ENCODE data around the gene RGS7BP.

The RGS7BP gene

GRCh38 chr5:64509828-64510227 is 4.0 kb downstream of the RGS7BP start:
- Histone ChIP-seq H3K36me3 (ENCODE audit: insufficient read depth, low read length) (no peaks in the 10 kb centered on the region), H3K79me2 (ENCODE audit: control insufficient read depth, insufficient read depth, low read length, unreplicated experiment) (no peaks in the 10 kb centered on the region), H3K4me1 (ENCODE audit: control insufficient read depth, insufficient read depth, low read length, unreplicated experiment) (no peaks in the 10 kb centered on the region), H3K4me3 (ENCODE audit: low read depth, low read length) (no peak overlapping the region), H3K27me3 (ENCODE audit: insufficient read depth, low read length) (peaks cover 85% of the 10 kb centered on the region), H3K27ac (ENCODE audit: low read depth, low read length) (no peak overlapping the region), H2AFZ (ENCODE audit: low read length, unreplicated experiment) (no peak overlapping the region)

DNA sequence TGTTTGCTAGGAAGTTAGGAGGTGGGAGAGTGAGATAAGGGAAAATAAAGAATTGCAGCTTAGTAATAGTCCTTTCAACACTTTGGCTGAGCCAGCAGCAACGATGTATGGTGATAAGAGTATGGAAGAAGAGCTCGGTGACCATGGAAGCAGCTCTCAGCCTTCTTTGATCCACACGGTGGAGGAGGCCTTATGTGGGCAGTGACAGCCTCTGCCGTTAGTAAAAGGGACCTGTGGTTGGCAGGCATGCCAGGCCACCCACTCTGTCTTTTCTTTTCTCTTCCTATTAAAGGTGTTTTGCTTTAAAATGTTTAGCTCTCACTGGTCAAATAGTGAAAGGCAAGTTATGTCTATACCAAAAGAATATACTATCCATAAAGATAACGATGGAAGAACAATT is 7.7 kb downstream of the RGS7BP start:
- Histone ChIP-seq H3K4me3 (ENCODE audit: low read depth, low read length) (no peak overlapping the region), H2AFZ (ENCODE audit: low read length, unreplicated experiment) (no peak overlapping the region), H3K27me3 (ENCODE audit: insufficient read depth, low read length) (peaks cover 49% of the 10 kb centered on the region), H3K4me1 (ENCODE audit: control insufficient read depth, insufficient read depth, low read length, unreplicated experiment) (no peaks in the 10 kb centered on the region), H3K27ac (ENCODE audit: low read depth, low read length) (no peak overlapping the region), H3K36me3 (ENCODE audit: insufficient read depth, low read length) (no peaks in the 10 kb centered on the region), H3K79me2 (ENCODE audit: control insufficient read depth, insufficient read depth, low read length, unreplicated experiment) (no peaks in the 10 kb centered on the region)

- Histone ChIP-seq H3K27ac (ENCODE audit: low read depth, low read length) (no peak overlapping the region), H3K36me3 (ENCODE audit: insufficient read depth, low read length) (no peaks in the 10 kb centered on the region)
Measured at GRCh38 chr5:64514612-64515011, 8.8 kb downstream of the RGS7BP start.

GRCh38 chr5:64516216-64516615 is 10.4 kb downstream of the RGS7BP start:
- H3K27ac ChIP-seq (ENCODE audit: low read depth, low read length), result no peak overlapping the region
- H3K79me2 ChIP-seq (ENCODE audit: control insufficient read depth, insufficient read depth, low read length, unreplicated experiment), result no peaks in the 10 kb centered on the region
- H3K36me3 ChIP-seq (ENCODE audit: insufficient read depth, low read length), result no peaks in the 10 kb centered on the region
- H3K4me3 ChIP-seq (ENCODE audit: low read depth, low read length), result no peak overlapping the region
- no peak overlapping the region for H2AFZ ChIP-seq (ENCODE audit: low read length, unreplicated experiment)
- H3K27me3 ChIP-seq (ENCODE audit: insufficient read depth, low read length), result peaks cover 23% of the 10 kb centered on the region; the same call in 1 of the 2 replicates
- no peaks in the 10 kb centered on the region for H3K4me1 ChIP-seq (ENCODE audit: control insufficient read depth, insufficient read depth, low read length, unreplicated experiment)

More at GRCh38 chr5:64514612-64515011, 8.8 kb downstream of the RGS7BP start:
- Histone ChIP-seq H3K27me3 (ENCODE audit: insufficient read depth, low read length) (peaks cover 37% of the 10 kb centered on the region), H2AFZ (ENCODE audit: low read length, unreplicated experiment) (no peak overlapping the region), H3K79me2 (ENCODE audit: control insufficient read depth, insufficient read depth, low read length, unreplicated experiment) (no peaks in the 10 kb centered on the region), H3K4me1 (ENCODE audit: control insufficient read depth, insufficient read depth, low read length, unreplicated experiment) (no peaks in the 10 kb centered on the region), H3K4me3 (ENCODE audit: low read depth, low read length) (no peak overlapping the region)

- H3K4me3 ChIP-seq (ENCODE audit: low read depth, low read length), result no peak overlapping the region
- no peak overlapping the region for H2AFZ ChIP-seq (ENCODE audit: low read length, unreplicated experiment)
- no peaks in the 10 kb centered on the region for H3K36me3 ChIP-seq (ENCODE audit: insufficient read depth, low read length)
- H3K79me2 ChIP-seq (ENCODE audit: control insufficient read depth, insufficient read depth, low read length, unreplicated experiment), result no peaks in the 10 kb centered on the region
- H3K27ac ChIP-seq (ENCODE audit: low read depth, low read length), result no peak overlapping the region
- no peaks in the 10 kb centered on the region for H3K4me1 ChIP-seq (ENCODE audit: control insufficient read depth, insufficient read depth, low read length, unreplicated experiment)
- H3K27me3 ChIP-seq (ENCODE audit: insufficient read depth, low read length), result peaks cover 4% of the 10 kb centered on the region; the same call in 1 of the 2 replicates
Measured at GRCh38 chr5:64518793-64519192, 13.0 kb downstream of the RGS7BP start.

DNA sequence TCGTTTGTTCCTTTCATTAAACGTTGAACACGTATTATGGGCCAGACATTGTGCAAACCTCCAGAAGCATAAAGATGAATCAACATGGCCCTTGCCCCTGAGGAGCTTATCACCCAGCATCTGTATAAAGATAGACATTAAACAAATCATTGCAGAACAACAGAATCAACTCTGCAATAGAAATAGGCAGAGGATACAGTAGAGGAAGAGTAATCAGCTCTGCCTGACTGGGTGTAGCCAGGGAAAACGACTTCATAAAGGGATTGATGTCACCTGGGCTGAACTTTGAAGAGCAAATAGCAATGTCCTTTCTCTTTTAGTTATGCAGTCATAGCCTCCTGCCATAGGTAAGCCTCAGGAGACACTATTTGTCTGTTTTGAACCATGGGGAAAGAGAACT is 13.4 kb downstream of the RGS7BP start:
- H3K4me3 ChIP-seq (ENCODE audit: low read depth, low read length), result no peak overlapping the region
- no peaks in the 10 kb centered on the region for H3K4me1 ChIP-seq (ENCODE audit: control insufficient read depth, insufficient read depth, low read length, unreplicated experiment)
- no peaks in the 10 kb centered on the region for H3K36me3 ChIP-seq (ENCODE audit: insufficient read depth, low read length)
- no peak overlapping the region for H2AFZ ChIP-seq (ENCODE audit: low read length, unreplicated experiment)
- no peak overlapping the region for H3K27ac ChIP-seq (ENCODE audit: low read depth, low read length)
- peaks cover under 1% of the 10 kb centered on the region; the same call in 1 of the 2 replicates for H3K27me3 ChIP-seq (ENCODE audit: insufficient read depth, low read length)
- no peaks in the 10 kb centered on the region for H3K79me2 ChIP-seq (ENCODE audit: control insufficient read depth, insufficient read depth, low read length, unreplicated experiment)

DNA sequence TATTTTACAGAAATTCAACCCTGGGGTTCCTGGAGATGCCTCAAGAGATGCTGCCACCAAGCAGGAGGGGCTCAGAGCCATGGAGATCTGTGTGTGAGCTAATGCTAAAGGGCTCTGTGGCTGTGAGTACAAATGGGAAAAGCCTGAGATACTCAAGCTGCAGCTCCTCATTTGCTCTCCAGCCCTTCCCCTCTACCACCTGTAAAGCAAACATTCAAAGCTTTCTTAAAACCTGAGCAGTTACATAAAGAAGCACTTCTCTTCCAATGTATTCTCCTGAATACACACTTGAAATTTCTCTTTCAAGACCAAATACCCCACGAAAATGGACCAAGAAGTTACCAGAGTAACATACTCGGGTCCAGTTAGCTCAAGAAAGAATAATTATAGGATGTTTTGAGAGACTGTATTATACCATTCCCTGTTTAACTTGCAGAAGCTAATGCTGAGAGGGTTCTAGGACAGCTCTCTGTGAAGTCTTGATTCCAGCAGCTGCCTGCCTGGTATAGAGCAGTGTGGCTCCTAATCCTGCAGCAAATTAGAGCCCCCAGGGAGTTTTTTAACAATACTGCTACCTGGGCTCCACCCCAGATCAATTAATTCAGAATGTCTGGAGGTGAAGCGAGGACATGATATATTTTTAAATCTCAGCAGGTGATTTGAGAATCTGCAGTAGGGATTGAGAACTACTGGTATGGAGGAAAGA is 21.1 kb downstream of the RGS7BP start:
- Histone ChIP-seq H3K27me3 (ENCODE audit: insufficient read depth, low read length) (peaks cover 11% of the 10 kb centered on the region; the same call in 1 of the 2 replicates), H2AFZ (ENCODE audit: low read length, unreplicated experiment) (no peak overlapping the region), H3K79me2 (ENCODE audit: control insufficient read depth, insufficient read depth, low read length, unreplicated experiment) (no peaks in the 10 kb centered on the region), H3K27ac (ENCODE audit: low read depth, low read length) (no peak overlapping the region), H3K4me1 (ENCODE audit: control insufficient read depth, insufficient read depth, low read length, unreplicated experiment) (no peaks in the 10 kb centered on the region), H3K4me3 (ENCODE audit: low read depth, low read length) (no peak overlapping the region), H3K36me3 (ENCODE audit: insufficient read depth, low read length) (no peaks in the 10 kb centered on the region)

DNA sequence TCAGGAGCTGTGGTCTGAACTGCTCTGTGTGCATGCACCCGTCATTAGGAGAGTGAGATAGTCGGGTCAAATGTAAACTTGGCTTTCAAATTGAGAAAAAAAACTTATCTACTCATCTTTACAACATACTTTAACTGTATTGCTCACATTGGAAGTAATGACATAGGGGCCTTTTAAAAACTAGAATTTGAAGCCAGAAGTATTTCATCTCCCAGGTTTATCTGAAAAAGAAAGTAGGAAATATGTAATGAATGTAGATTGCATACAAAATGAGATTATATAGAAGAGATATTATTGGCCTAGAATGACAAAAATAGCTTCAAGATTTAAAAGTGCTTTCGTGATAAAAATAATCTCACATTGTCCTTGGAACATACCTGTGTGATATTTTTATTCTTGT is 24.3 kb downstream of the RGS7BP start:
- Histone ChIP-seq H3K36me3 (ENCODE audit: insufficient read depth, low read length) (no peaks in the 10 kb centered on the region), H3K4me3 (ENCODE audit: low read depth, low read length) (no peak overlapping the region), H3K4me1 (ENCODE audit: control insufficient read depth, insufficient read depth, low read length, unreplicated experiment) (no peaks in the 10 kb centered on the region), H3K27me3 (ENCODE audit: insufficient read depth, low read length) (peaks cover 29% of the 10 kb centered on the region), H3K27ac (ENCODE audit: low read depth, low read length) (no peak overlapping the region), H2AFZ (ENCODE audit: low read length, unreplicated experiment) (no peak overlapping the region), H3K79me2 (ENCODE audit: control insufficient read depth, insufficient read depth, low read length, unreplicated experiment) (no peaks in the 10 kb centered on the region)

DNA sequence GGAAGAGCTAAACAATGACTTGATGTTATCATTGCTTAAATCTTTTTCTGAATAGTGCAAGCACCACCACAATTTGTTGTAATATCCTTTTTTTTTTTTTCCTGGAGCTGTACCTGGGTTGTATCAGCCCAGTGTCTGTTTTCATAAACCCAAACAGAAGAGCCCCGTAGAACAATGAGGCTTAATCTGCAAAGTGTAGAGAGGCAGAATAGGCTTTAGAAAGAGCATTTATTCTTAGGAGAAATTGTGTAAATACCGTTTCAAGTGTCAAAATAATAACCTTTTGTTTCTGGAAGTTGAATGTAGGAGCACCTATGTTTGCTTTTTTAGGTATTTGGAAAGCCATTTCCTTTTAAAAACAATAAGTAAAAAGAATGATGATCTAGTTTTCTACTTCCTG is 26.4 kb downstream of the RGS7BP start:
- Histone ChIP-seq H3K4me1 (ENCODE audit: control insufficient read depth, insufficient read depth, low read length, unreplicated experiment) (no peaks in the 10 kb centered on the region), H3K36me3 (ENCODE audit: insufficient read depth, low read length) (no peaks in the 10 kb centered on the region), H3K27ac (ENCODE audit: low read depth, low read length) (no peak overlapping the region), H2AFZ (ENCODE audit: low read length, unreplicated experiment) (no peak overlapping the region), H3K79me2 (ENCODE audit: control insufficient read depth, insufficient read depth, low read length, unreplicated experiment) (no peaks in the 10 kb centered on the region), H3K4me3 (ENCODE audit: low read depth, low read length) (no peak overlapping the region), H3K27me3 (ENCODE audit: insufficient read depth, low read length) (peaks cover 34% of the 10 kb centered on the region)

DNA sequence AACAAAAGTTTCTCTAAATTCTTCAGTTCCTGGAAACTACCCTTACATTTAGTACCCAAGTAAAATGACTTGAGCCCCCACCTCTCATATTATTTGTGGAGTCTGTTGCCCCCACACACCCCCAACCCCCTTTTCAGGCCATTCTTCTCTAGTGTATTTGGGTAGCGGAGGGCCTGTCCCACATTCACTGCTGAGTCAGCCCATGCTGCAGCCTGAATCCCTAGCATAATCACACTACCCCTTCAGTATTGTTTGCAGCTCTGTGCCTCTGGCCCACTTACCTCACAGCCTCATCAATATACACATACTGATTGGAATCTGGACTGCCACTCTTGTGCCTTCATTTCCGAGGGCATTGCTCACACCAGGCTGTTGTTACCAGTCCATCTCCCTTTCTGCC is 26.8 kb downstream of the RGS7BP start:
- Histone ChIP-seq H3K36me3 (ENCODE audit: insufficient read depth, low read length) (no peaks in the 10 kb centered on the region), H3K79me2 (ENCODE audit: control insufficient read depth, insufficient read depth, low read length, unreplicated experiment) (no peaks in the 10 kb centered on the region), H2AFZ (ENCODE audit: low read length, unreplicated experiment) (no peak overlapping the region), H3K27ac (ENCODE audit: low read depth, low read length) (no peak overlapping the region), H3K27me3 (ENCODE audit: insufficient read depth, low read length) (peaks cover 34% of the 10 kb centered on the region), H3K4me1 (ENCODE audit: control insufficient read depth, insufficient read depth, low read length, unreplicated experiment) (no peaks in the 10 kb centered on the region), H3K4me3 (ENCODE audit: low read depth, low read length) (no peak overlapping the region)

DNA sequence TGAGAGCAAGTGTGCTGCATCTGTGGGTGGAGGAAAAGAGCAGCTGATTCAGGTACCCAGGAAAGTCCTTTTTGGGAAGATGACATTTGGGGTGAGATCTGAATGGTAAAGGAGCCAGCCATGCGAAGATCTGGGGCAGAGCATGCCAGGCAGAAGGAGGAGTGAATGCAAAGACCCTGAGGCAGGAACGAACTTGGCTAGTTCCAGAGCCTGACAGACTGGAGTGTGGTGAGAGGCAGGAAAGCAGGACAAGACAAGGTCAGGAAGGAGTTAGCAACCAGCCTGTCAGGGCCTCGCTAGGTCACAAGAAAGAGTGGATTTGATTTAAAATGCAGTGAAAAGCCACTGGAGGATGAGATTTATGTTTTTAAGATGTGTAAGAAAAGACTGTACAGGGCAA is 28.2 kb downstream of the RGS7BP start:
- Histone ChIP-seq H3K4me1 (ENCODE audit: control insufficient read depth, insufficient read depth, low read length, unreplicated experiment) (no peaks in the 10 kb centered on the region), H3K79me2 (ENCODE audit: control insufficient read depth, insufficient read depth, low read length, unreplicated experiment) (no peaks in the 10 kb centered on the region), H3K27ac (ENCODE audit: low read depth, low read length) (no peak overlapping the region), H2AFZ (ENCODE audit: low read length, unreplicated experiment) (no peak overlapping the region), H3K4me3 (ENCODE audit: low read depth, low read length) (no peak overlapping the region), H3K36me3 (ENCODE audit: insufficient read depth, low read length) (no peaks in the 10 kb centered on the region), H3K27me3 (ENCODE audit: insufficient read depth, low read length) (peaks cover 34% of the 10 kb centered on the region)

All from ACC112 (cell line).